ENCODE measurements around the gene LAMP2.

- no peak for TF ChIP-seq POLR2A (IDR thresholded peaks at IDR 0.05)
- no peak for TF ChIP-seq CTCF (IDR thresholded peaks at IDR 0.05)
These were observed 644 bp downstream of the LAMP2 start for GRCh38 chrX:120468479-120468824.
